HL-60 (cell line): ENCODE results near the gene JUP.

Experiments used
- DNase-seq, 2 experiments: peaks; one replicate each; pipeline ENCODE4 v3.0.0-alpha.2; 2010 to 2020; ENCODE audit warnings: low read depth in 1 of 2, low spot score in 1 of 2
- H3K27ac ChIP-seq: fragments of 250-450 bp; sonication (Bioruptor Pico); replicated peaks from 2 replicates; pipeline ENCODE4 v1.5.1; 2020; ENCODE audit warnings: mild to moderate bottlenecking, moderate library complexity
- H3K27me3 ChIP-seq: fragments of 250-450 bp; sonication (Bioruptor Pico); 2 replicates; pipeline ENCODE4 v1.5.1; 2021; ENCODE audit warnings: mild to moderate bottlenecking, moderate library complexity; ENCODE audit not compliant: insufficient read depth, poor library complexity, severe bottlenecking
- H3K4me3 ChIP-seq: replicated peaks from 2 replicates; pipeline ENCODE4 v1.5.1; 2011; ENCODE audit warnings: mild to moderate bottlenecking, control low read depth, low read length; ENCODE audit not compliant: insufficient read depth
- GABPA ChIP-seq: IDR thresholded peaks from 2 replicates; pipeline ENCODE4 v1.6.1; 2012; ENCODE audit warnings: low read depth
- POLR2AphosphoS5 ChIP-seq: IDR thresholded peaks from 2 replicates; pipeline ENCODE4 v1.6.1; 2012; ENCODE audit warnings: low read depth
- SPI1 ChIP-seq: IDR thresholded peaks from 2 replicates; pipeline ENCODE4 v1.6.1; 2012; ENCODE audit warnings: low read depth, mild to moderate bottlenecking, borderline replicate concordance
- TF ChIP-seq, protein P1 (sequence below): IDR thresholded peaks from 2 replicates; pipeline ENCODE4 v1.6.1; 2012; ENCODE audit warnings: low read depth; ENCODE audit not compliant: insufficient replicate concordance
- TF ChIP-seq, protein P2 (sequence below): IDR thresholded peaks from one replicate; pipeline ENCODE4 v1.5.1; 2011; ENCODE audit warnings: low read length, control low read depth, inconsistent platforms; ENCODE audit not compliant: insufficient read depth

JUP gene

DNA sequence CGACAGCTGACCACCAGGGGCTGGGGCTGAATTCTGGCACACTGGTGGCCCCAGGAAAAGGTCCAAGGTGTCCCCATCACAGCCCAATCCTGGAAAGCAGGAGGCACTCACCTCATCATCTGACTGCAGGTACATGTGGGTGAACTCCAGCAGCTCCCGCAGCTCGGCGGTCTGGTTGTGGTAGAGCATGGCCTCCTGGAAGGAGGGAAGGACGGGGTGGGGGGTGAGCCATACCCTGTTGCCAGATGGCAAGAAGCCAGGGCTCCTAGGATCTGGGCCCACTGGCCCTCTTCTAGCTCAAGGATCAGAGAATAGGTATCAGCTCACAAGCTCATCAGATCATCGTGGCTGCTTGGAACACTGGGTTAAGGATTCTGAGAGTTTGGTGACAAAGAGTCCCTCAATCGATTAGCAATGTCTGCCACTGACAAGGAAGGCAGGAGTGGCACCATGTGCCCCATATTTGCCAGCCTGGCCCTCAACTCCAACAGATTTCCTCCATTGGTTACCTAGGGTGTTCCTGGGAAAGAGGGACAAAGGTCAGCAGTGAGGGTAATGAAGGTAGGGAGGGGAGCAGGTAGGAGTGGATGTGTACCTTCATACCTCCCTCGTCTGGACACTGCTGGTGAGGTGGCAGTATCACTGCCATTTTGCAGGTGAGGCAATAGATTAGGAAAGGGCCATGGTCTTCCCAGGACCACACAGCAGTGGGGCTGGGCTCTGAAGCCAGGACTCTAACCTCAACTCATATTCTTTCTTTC lies 20.4 kb upstream of the JUP start:
- H3K27me3 ChIP-seq, result peaks cover 12% of the 10 kb centered on the region
- no peak overlapping the region for H3K4me3 ChIP-seq
- no peak overlapping the region for H3K27ac ChIP-seq
- TF ChIP-seq POLR2AphosphoS5 (no peak), SPI1 (no peak), GABPA (no peak)
- TF ChIP-seq, protein P1, sequence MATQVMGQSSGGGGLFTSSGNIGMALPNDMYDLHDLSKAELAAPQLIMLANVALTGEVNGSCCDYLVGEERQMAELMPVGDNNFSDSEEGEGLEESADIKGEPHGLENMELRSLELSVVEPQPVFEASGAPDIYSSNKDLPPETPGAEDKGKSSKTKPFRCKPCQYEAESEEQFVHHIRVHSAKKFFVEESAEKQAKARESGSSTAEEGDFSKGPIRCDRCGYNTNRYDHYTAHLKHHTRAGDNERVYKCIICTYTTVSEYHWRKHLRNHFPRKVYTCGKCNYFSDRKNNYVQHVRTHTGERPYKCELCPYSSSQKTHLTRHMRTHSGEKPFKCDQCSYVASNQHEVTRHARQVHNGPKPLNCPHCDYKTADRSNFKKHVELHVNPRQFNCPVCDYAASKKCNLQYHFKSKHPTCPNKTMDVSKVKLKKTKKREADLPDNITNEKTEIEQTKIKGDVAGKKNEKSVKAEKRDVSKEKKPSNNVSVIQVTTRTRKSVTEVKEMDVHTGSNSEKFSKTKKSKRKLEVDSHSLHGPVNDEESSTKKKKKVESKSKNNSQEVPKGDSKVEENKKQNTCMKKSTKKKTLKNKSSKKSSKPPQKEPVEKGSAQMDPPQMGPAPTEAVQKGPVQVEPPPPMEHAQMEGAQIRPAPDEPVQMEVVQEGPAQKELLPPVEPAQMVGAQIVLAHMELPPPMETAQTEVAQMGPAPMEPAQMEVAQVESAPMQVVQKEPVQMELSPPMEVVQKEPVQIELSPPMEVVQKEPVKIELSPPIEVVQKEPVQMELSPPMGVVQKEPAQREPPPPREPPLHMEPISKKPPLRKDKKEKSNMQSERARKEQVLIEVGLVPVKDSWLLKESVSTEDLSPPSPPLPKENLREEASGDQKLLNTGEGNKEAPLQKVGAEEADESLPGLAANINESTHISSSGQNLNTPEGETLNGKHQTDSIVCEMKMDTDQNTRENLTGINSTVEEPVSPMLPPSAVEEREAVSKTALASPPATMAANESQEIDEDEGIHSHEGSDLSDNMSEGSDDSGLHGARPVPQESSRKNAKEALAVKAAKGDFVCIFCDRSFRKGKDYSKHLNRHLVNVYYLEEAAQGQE, result no peak
- TF ChIP-seq, protein P2, sequence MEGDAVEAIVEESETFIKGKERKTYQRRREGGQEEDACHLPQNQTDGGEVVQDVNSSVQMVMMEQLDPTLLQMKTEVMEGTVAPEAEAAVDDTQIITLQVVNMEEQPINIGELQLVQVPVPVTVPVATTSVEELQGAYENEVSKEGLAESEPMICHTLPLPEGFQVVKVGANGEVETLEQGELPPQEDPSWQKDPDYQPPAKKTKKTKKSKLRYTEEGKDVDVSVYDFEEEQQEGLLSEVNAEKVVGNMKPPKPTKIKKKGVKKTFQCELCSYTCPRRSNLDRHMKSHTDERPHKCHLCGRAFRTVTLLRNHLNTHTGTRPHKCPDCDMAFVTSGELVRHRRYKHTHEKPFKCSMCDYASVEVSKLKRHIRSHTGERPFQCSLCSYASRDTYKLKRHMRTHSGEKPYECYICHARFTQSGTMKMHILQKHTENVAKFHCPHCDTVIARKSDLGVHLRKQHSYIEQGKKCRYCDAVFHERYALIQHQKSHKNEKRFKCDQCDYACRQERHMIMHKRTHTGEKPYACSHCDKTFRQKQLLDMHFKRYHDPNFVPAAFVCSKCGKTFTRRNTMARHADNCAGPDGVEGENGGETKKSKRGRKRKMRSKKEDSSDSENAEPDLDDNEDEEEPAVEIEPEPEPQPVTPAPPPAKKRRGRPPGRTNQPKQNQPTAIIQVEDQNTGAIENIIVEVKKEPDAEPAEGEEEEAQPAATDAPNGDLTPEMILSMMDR, result no peak
- DNase-seq, result no peak

DNA sequence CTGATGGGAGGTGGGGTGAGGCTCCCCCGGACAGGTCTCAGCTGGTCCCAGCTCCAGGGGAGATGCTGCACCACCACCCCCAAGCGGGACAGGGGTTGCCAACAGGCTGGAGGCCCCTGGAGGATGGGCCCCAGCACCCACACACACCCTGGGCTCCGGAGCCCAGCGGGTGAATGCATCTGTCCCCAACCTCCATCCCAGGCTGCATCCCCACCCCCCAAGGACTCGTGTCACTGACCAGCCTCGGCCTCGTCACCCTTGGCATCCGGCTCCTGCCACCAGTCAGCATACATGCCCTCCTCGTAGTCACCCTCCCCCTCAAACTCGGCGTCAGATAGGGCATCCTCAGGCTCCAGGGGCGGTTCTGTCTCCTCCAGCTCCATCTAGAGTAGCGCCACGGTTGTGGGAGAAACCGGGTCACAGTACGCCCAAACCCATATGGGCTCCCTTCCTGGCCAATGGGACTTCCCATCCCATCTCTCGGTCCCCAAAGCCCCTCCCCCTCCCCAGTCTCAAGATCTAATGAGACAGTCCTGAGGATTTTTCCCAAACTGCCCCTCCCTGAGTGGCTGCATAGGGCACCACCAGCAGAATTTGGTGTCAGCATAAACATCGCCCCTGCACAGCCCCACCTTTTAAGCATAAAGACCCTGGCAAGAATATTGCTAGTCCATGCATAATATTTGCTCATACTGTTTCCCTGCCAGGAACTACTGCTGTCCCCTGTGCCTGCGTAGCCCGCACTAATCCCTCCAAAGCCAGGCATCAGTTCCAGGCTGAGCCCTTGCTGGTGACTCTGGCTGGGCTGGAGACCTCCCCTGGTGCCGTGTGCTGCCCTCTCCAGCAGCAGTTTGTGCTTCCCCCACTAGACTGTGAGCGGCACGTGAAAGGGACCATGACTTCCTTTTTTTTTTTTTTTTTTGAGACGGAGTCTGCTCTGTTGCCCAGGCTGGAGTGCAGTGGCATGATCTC lies 16.8 kb upstream of the JUP start:
- DNase-seq, result peak in 1 of 2 experiments; percentile 52
- Histone ChIP-seq H3K27me3 (no peaks in the 10 kb centered on the region), H3K27ac (no peak overlapping the region), H3K4me3 (no peak overlapping the region)
- TF ChIP-seq POLR2AphosphoS5, result no peak
- TF ChIP-seq SPI1, result peak; percentile 87
- TF ChIP-seq, protein P1, result no peak
- no peak for TF ChIP-seq GABPA
- TF ChIP-seq, protein P2, result no peak

DNA sequence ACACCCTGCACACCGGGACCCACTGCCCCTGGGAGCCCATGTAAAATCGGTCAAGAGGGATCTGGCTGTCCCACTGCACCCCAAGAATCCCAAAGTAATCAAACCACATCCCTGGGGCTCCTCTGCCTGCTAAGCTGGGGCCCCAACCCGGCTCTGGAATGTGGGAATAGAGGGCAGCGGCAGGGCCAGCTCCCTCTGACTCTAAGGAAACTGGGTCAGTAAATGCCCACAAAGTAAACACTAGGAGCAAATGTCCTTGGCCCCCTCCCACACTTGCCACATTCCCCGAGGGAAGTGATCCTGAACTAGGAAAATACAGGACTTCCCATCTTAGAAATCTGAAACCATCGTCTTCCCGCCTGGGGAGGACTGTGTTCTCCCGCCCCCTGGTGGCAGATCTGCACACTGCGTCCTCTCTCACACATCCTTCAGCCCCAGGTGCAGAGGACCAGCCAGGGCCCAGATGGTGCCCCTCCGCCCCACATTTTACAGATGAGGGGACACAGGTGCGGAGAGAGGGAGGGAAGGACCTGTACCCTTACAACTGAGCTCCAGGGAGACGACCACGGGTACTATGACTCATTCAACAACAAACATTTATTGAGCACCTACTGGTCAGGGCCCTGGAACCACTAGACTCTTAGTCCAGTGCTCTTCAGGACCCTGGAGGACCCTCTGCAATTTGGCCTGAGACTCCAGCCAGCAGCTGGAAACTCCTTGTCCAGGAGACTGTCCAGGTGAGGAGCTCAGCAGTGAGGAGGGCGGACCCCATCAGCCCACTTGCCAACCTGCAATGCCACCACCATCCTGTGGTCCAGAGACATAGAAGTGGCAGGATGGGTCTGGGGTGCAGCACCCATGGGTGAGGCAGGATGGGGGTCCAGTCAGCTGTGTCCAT lies 15.1 kb upstream of the JUP start:
- no peak overlapping the region for H3K27ac ChIP-seq
- peak in 1 of 2 experiments; percentile 59 for DNase-seq
- TF ChIP-seq, protein P2, result peak; percentile 92
- TF ChIP-seq, protein P1, result no peak
- TF ChIP-seq SPI1 (peak; percentile 6; the same call in 1 of the 2 replicates), POLR2AphosphoS5 (no peak)
- no peak overlapping the region for H3K4me3 ChIP-seq
- no peaks in the 10 kb centered on the region for H3K27me3 ChIP-seq
